COLO668 (cell line): ENCODE results near the gene GUCD1.

Experiments used
- DNase-seq: peaks from one replicate; lab custom pipeline; 2025; ENCODE audit not compliant: unreplicated experiment; lab: John Stamatoyannopoulos, UW

The GUCD1 gene

DNA sequence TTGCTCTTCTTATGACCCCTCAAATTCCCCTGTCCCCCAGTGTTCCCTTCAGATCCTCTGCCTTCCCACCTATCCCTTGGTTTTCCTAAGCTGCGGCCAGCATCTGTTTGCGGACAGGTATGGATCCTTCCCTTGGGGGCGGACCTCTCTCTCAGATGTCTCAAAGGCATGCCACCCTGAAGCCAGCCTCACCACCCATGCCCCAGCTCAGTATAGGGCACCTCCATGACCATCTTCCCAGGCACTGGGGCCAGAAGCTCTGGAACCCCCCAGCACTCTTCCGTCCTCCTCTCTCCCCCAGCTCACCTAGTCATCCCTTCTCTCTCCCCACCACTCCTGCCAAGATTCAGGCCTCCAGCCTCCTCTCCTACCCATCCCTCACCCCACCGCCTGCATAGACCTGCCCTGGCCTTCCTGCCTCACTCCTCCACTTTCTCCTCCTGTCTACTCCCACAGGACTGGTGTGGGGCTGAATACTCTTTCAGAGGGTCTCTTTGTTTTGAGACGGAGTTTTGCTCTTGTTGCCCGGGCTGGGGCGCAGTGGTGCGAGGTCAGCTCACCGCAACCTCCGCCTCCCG is 35.7 kb upstream of the GUCD1 start:
- DNase-seq = no peak

DNA sequence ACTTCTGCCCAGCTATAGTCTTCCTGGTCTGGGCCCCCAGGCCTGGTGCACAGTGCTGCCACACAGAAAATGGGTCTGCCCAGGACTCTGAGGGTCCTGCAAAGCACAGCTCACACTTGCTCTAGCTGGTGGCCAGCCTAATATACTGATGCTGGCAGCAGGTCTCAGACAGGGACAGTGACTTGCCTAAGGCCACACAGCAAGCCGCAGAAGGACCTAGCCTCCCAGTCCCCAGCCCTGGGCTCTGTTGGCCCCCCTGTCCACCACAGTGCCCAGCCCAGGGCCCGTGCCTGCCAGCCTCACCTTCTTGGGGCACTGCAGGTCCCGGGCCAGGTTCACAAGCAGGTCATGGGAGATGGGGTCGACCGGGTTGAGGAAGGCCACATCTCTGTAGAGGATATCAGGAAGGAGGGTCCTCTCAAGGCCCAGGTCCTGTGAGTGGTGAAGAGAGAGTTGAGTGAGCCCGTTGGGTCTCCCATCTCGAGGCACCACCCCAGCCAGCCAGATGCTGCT is 34.6 kb upstream of the GUCD1 start:
- DNase-seq = no peak

DNA sequence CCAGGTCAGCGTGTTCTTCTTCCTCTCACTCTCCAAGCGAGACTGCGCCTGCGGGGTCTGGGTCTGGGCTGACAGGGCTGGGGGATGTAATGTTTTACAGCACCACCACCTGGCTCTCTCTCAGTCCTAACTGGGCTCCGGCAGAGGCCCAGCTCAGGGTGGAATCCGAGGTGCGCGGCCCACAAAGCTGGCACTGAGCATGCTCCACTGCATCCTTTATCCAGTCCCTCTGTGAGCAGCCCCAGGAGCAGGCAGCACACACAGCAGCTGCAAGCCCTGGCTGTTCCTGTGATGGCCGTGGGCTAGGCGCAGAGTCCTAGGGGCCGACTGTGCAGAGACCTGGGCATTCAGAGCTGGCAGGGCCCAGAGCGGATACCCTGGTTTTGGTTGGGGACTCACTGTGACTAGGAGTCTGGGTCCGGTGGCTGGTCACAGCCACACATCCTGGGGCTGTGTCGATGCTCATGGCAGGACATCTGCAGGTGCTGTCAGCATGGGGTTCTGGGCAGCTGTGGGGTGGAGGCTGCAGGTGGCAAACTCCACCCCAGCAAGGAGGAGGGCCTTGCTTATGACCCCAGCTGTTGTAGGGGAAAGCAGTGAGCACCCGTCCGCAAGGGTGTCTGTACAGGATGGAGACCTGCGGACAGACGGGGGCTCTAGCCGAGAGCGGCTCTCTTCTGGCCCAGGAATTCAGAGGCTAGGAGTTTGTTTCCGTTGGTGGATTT is 34.0 kb upstream of the GUCD1 start:
- peak; percentile 25 for DNase-seq

DNA sequence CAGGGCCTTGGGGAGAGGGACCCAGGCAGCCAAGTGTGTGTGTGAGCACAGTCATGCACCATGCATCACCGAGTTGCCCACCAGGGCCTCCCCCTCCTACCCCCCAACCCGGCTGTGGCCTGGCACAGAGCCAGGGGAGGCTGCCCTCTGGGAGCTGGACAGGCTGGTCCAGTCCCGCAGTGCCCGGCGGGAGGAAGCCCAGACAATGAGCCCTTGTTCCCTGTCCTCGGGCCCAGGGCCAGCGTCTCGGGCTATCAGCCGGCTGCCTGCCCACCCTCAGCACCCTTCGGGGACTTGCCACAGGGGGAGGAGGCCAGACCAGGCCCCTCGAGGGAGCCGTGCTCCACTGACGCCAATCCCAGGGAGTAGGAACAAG is 33.4 kb upstream of the GUCD1 start:
- no peak for DNase-seq

DNA sequence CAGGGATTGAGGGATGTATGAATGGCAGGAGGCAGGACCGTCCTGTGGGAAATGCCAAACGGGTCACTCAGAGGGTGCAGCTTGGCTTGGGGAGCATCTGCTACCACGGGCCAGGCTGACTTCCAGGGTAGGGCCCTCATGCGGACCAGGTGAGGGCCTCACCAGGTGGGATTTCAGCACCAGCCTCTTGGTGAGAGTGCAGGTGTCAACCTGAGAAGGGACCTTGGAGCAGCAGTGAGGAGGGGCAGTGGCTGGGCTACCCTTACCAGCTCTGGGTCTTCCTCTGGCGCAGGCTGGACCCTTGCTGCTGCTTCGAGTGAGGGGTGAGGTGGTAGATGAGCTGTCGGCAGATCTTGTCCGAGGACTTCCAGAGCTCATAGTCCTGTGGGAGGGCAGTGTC is 33.0 kb upstream of the GUCD1 start:
- no peak for DNase-seq

DNA sequence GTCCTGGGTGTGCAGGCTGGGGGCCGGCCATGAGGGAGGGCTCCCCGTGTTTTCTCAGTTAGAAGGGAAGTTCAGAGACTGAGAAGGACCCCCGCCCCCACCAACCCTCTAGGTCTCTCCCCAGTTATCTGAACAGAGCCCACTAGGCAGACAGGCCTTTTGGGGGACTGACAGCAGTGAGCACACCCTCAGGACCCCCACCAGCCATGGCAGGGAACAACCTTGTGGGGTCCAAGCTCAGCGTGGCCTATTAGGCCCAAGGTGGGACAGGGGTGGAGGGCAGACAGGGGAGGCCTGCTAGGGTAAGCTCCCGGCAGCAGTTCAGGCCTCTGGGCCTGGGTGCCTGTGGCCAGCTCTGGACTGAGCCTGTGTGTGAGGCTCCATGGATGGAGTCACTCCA is 32.3 kb upstream of the GUCD1 start:
- no peak for DNase-seq

DNA sequence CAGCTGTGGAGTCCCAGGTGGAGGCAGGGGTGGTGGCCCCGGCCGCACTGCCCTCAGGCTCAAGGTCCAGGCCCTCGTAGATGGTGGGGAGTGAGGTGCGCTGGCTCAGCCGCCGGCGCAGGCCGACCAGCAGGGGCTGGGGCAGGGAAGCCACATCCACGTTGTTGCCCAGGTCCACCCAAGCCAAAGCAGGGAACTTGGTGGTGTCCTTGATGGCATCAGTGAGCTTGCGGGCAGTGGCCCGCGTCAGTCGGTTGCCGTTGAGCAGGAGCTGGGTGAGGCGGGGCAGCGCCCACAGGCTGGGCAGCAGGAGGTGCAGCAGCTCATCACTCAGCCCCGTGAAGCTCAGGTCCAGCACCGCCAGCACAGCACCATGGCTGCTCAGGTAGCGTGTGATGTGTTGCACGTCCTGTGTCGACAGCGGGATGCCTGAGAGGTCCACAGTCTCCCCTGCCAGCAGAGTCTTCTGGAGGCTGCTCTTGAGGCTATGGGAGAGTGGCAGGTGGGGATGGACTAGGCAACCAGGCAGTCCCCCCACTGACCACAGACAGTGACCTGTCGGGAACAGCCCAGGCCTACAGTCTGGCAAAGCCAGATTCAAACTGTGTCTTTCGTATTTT is 31.1 kb upstream of the GUCD1 start:
- DNase-seq = no peak

DNA sequence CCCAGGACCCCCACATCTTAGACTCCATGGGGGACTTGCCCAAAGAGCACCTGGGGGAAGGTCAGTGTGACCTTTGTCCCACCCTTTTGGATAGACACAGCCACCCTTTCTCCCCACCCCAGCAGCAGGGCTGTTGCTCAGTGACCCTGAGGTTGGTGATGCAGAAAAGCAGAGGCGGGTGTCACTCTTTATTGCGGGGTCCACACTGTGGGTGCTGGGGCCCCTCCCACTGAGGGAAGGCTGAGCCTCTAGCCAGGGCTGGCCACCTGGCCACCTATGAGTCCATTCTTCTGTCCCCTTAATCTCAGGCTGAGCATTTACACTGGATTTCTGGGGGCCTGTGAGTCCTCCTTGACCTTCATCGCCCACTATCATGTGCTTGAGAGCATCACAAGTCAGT is 30.5 kb upstream of the GUCD1 start:
- no peak for DNase-seq

DNA sequence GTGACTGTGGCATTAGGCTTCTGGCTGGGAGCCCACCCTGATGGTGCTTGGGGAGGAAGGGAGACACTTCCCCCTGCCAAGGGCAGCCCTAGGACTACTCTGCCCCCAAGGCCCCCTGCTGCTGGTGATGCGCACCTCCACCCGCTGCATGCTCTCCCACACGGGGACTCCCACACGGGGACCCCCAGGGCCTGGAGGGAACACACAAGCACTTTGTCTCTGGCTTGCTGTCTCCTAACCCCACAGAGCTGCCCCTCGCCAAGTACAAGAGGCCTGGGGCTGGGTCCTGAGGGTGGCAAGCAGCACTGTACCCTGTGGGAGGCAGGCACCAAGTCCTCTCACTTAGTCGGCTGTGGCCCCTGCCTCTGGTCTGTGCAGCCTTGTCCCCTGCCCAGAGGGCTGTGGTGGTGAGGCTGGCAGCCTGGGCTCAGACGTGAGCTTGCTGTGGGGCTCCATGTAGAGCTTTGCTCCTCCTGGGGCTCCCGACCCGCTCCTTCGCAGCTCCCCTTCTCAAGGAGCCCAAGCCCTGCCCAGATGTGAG is 30.0 kb upstream of the GUCD1 start:
- DNase-seq = no peak

DNA sequence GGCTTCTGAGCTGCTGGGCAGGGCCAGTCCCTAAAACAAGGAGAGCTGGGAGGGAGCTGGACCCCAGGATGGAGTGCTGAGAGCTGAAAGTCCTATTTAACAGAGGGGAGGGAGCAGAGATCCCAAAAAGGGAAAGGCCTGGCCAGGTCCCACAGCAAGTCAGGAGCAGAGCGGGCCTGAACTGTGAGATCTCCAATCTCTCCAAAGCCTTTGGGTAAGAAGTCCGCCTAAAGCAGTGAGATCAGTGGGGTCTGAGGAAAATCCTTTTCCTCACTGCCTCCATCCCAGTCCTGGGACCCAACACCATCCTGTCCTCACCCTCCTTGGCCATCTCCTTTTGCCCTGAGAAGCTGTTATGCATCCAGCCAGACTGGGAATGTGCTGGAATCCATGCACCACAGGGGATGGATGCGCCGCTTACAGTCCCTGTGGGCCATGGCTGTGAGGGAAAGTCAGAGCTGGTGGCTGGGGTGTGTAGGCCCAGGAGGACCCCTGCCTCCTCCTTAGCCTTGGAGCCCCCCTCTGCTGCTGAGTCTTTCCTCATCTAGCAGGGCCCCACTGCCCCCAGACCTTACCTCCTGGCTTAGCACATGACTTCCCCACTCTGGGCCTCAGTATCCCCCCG is 29.3 kb upstream of the GUCD1 start:
- no peak for DNase-seq

DNA sequence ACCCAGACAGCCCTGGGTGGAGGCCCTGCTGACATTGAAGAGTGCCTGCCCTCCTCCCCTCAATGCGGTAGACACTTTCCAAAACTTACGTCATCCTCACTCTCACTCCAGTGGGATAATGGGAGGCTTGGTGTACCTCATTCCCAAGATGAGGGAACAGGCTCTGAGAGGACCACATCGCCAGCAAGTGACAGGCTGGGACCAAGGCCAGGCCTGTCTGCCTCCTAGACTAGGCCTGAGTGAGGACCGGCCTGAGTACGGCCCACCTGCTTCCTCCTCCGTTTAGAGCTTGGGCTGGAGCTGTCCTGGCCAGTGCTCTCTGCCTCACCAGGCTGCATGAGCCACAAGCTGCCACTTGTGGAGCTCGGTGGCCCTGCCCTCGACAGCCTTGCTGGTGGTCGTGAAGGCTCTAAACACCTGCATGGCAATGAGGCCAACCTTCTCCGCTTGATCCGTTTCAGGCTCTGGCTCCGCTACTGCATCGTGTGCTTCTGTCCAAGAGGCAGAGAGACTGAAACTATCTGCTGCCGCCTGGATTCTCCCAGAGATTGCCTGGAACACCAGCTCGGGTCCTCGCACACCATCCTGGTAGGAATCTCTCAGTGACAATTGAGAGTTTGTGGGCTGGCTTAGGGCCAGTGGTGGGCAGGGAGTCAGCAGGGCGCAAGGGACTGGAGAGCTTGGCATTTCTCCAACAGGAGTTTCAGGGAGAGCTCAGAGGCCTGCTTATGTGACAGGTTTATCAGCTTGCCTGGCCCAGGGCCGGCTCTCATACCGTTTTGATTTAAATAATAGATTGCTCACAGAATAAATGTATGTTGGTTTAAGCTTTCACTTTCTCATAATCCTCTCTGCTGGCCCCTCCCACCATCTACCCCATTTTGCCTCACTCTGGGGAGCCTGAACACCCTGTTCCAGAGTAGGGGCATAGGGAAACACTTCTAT is 28.6 kb upstream of the GUCD1 start:
- peak; percentile 55 for DNase-seq

DNA sequence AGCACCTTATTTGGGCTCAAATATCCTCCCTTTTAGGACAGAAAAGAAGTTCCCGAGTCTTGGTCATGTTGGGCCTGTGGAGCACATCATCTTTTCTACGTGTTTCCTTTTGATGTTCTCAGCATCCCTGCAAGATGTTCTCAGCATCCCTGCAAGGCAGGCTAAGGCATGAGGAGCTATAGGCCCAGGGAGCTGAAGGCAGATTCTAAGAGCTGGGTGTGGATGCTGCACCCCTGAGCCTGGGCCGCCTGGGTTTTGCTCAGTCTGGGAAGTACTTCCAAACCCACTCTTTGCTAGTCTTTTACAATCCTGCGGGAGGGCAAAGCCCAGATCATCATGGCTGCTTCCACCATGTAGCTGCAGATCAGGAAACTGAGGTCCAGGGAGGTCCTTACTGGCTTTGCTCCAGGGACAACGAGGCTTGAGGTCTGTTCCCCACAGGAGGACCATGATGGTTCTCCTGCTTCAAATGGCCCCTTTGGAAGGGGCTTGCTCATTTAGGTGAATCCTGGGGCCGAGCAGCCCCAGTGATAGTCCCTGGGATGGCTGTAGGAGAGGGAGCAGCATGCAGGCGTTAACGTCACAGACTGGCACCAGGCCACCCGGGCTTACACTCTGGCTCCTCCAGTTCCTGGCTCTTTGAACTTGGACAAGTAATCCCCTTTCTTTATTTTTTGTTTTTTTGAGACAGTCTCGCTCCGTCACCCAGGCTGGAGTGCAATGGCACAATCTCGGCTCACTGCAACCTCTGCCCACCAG is 27.3 kb upstream of the GUCD1 start:
- DNase-seq = no peak

DNA sequence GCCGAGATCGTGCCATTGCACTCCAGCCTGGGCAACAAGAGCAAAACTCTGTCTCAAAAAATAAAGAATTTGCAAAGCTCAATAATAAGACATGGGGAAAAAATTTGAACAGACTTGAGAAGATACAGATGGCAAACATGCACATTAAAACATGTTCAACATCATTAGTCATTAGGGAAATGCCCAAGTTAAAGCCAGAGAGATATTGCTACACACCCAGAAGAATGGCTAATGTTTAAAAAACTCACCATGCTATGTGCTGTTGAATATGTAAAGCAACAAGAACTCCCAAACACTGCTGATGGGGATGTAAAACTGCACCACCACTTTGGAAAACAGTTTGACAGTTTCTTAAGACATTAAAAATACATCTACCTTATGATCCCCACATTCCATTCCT is 25.3 kb upstream of the GUCD1 start:
- no peak for DNase-seq

DNA sequence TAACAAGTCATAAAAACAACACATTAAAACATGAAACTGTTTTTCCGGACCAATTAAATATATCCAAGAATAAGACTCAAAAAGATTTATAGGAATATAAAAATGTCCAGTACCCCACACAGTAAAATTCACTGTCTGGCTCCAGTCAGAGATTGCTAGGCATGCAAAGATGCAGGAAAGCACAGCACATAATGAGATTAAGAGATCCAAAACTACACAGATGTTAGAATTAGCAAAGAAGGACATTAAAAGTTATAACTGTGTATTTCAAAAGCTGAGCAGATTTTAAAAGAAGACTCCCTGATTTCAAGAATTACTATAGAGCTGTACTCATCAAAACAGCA is 24.3 kb upstream of the GUCD1 start:
- DNase-seq = no peak

DNA sequence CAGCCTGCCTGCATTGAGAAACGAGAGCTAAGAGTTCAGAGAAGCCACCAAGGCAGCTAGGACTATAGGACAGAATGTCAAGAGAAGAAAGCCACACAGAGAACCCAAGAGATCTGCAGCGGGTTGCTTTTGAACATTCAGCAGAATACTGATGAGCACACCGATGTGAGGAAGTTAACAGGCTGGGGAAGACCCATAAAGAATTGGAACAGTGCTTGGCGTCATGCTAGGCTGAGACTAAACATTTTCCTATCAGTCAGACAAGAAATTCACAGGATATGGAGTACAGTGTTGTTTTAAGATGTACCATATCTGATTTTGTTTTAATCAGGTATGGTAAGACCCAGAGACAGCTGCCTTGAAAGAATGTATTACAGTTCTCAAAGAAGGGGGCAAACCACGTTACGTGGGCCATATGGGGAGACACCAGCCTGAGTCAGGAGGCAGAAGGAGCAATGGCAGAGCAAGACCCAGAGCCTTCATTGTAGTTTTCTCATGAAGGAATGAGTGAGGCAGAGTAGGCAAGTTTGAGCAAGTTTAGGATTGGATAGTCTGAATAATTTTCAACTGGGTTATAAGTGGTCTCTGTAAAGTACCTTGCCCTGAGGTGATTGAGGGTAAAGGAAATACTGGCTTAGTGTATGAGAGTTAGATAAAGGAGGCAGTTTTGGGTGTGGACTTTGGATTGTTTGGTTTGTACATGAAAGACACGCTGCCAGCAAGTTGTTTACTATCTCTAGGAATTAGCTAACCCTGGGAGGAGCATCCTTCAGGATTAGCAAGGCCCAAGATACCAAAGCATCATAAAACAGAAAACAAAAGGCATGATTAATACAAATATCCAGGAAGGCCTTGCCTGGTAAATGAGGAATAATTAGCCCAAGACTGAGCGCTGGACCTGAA is 23.7 kb upstream of the GUCD1 start:
- no peak for DNase-seq

DNA sequence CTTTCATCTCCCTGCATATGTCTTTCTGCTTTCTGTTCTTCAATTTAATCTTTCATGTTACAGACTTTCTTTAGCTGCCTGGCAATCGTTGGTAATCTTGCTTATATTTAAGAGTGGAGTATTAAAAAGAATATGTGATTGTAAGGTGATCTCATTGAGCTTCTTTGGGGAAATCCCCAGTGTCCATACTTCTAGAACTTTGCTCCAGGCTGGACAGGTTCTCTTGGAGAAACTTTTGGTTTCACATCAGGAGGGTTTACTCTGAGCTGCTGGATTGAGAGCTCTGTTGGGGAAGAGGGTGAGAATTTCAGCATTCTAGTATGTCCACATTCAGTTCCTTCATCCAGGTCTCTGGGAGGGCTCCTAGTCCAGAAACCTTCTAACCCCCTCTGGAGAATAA is 21.8 kb upstream of the GUCD1 start:
- no peak for DNase-seq

DNA sequence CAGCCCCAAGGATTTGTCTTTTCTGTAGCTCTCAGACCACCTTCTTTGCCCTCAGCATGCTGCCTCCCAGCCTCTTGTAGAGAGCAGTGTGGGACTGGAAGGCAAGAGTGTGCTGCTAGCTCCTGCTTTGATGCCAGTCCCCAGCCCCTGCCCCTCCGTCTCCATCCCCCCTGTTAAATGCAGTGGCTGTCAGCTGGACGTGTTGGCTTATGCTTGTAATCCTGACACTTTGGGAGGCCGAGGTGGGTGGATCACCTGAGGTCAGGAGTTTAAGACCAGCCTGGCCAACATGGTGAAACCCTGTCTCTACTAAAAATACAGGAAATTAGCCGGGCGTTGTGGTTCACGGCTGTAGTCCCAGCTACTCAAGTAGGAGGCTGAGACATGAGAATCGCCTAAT is 16.3 kb upstream of the GUCD1 start:
- DNase-seq = no peak

DNA sequence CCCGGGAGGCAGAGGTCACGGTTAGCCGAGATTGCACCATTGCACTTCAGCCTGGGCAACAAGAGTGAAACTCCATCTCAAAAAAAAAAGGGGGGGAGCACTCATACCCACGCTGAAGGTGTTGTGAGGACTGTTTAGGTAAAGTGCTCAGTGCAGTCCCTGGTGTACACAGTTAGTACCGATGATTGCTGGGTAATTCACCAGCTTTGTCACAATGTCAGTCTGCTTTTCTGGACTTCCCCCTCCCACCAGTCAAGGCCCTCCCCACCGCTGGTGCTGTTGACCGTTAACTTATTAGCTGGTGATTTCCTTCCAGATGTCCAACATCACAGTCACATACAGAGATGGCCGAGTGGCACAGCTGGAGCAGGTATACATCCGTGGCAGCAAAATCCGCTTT is 12.7 kb upstream of the GUCD1 start:
- no peak for DNase-seq

DNA sequence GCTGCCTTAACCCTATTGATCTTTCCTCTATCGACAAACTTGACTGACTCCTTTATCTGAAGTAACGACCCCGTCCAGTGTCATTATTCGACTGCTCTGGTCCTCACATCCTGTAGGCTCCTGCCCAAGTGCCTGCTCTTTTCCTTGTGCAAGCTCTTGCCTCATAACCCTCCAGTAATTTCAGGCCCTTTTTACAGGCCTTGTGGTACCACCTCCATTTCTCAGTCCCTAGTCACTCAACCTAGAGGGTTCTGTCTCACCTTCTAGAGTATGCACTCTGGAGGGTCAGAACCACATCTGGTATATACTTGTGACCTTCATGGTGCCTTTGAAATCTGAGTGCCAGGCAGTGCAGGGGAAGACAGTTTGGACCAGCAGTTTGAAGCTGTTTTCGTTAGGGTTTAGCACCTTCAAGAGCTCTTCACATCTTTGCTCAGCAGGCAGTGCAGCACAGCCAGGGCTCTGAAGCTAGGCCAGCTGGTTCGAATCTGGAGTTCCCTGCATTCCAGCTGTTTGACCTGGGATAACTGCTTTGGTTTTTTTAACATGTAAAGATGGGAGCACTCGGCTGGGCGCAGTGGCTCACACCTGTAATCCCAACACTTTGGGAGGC is 12.1 kb upstream of the GUCD1 start:
- no peak for DNase-seq
